Measurements from ENCODE around the gene PABPC1L. TPM values are rescaled to one million over a fixed set of nuclear protein-coding genes. Genes with fewer than 3 reads are reported as not detected.

PABPC1L gene
- total RNA-seq, 1 donor from 2014 or later: 51.8 TPM

DNA sequence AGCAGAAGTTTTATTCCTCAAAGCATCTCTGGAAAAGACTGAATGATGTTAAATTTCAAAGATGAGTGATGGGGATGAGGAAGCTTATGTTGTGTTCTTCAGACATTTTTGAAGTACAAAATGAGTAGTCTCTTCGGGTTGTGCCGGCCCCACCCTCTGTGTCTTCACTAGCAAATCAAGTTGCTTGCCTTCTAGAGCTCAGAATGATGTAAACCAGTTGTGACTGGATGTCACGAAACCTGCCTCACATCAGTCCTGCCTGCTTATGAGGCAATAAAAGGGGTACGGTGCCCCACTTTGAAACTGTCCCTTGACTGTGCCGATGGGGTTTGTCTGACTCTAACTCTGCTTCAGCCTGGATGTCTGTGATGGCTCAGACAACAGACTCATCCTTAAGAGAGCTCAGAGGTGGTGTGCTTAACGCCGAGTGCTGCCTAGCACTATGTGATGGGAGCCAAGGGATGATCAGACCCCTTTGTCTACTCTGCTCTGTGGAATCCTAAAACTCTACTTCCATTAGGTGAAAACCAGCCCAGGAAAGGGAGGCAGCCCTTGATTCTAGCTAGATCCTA, 31.3 kb downstream of the PABPC1L start:
- intact Hi-C loops (cut with micrococcal nuclease): no loop called here

DNA sequence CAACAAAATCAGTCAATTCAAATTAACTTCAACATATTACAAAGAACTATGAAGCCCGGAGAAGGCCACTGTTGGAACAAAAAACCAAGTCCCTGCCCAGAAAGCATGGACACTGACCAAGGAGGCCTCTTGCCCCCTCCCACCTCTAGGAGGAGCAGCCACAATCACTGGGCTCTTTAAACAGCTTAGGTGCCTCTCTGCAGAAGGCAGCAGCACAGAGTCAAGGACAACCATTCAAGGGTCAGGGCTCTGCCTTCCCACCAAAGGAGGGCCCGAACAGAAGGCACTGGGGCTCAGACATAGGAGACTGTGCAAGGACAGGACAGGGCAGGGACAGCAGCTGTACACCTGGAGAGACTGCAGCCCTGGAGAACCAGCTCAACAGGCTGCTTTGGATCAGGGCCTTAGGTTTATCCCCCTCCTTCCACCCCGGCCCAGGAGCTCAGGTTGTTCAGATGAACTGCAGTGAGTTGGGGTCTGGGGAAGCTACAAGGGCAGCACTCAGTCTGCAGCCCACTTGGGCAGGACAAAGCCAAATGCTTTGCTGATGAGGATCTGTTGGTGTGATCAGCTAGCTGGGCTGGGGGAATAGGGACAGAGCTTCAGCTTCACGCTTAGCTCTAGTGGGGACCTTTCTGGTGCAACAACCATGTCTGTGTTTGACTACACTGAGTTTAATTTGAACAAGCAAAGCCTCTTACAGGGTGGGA, 32.6 kb downstream of the PABPC1L start:
- intact Hi-C loops (cut with micrococcal nuclease): no loop called here

GRCh38 chr20:44943828-44944227, 34.0 kb downstream of the PABPC1L start:
- intact Hi-C loops (cut with micrococcal nuclease): no loop called here

- intact Hi-C loops (cut with micrococcal nuclease): no loop called here
These were observed 35.4 kb downstream of the PABPC1L start for GRCh38 chr20:44945261-44945660.

GRCh38 chr20:44946271-44946852, 36.5 kb downstream of the PABPC1L start:
- intact Hi-C loops (cut with micrococcal nuclease): no loop called here

DNA sequence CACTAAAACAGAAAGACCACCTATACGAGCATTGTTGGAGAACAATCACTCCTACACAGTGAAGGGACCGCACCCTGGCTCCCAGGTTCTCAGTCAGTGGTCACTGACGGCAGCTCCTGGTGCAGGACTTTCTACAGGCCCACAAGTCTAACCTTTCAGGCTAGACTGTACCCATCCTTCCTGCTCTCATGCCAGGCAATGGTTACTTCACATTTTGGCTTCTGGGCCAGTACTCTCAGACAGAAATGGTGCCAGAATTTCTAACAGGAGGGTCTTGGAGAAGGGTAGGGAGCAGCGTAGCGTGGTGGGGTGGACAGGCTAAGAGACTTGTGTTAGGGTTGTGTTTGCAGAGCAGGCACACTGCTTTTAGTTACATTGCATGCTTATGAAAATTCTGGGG, 38.2 kb downstream of the PABPC1L start:
- intact Hi-C loops (cut with micrococcal nuclease): no loop called here

GRCh38 chr20:44948513-44948912, 38.7 kb downstream of the PABPC1L start:
- intact Hi-C loops (cut with micrococcal nuclease): no loop called here

DNA sequence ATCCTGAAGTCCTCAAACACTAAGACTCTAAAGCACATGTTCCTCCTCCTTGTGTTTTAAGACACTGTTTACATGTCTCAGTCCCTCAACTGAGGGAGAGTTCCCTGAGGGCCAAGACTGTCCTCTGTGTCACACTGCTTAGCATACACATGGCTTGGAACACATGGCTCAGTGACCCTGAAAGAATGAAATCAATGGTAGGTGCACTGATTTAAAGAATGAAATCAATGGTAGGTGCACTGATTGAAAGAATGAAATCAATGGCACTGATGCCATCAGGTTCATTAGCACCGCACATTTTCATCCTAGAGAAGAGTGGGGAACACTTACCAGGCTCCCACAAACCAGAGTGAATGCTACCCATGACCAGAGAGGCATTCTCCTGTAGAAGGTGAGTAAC, 40.5 kb downstream of the PABPC1L start:
- intact Hi-C loops (cut with micrococcal nuclease): no loop called here

DNA sequence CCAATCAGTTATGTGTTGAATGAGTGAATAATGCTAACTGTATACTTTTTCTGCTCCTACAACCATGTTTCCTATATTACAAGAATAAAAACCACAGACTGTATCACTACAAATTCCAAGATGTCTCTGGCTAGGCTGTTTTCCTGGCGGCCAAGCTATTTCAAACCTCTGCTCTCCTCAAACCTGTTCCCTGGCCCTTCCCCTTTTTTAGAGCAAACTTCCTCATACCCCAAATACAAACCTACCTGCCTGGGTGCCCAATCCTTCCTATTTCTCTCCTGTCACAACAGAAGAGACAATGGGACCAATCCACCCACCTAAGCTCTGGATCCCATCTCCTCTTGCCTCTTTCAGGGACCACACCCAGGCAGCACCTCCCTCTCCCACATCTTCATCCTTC, 42.9 kb downstream of the PABPC1L start:
- intact Hi-C loops (cut with micrococcal nuclease): no loop called here

- intact Hi-C loops (cut with micrococcal nuclease): no loop called here
These were observed 44.4 kb downstream of the PABPC1L start for GRCh38 chr20:44954211-44954610.

GRCh38 chr20:44955270-44955669, 45.4 kb downstream of the PABPC1L start:
- intact Hi-C loops (cut with micrococcal nuclease): loop anchor here (5.0 kb wide), 1 partner anchor 37 kb away; no protein-coding TSS in a partner anchor

GRCh38 chr20:44956410-44956809, 46.5 kb downstream of the PABPC1L start:
- intact Hi-C loops (cut with micrococcal nuclease): loop anchor here (5.0 kb wide), 1 partner anchor 36 kb away; no protein-coding TSS in a partner anchor

DNA sequence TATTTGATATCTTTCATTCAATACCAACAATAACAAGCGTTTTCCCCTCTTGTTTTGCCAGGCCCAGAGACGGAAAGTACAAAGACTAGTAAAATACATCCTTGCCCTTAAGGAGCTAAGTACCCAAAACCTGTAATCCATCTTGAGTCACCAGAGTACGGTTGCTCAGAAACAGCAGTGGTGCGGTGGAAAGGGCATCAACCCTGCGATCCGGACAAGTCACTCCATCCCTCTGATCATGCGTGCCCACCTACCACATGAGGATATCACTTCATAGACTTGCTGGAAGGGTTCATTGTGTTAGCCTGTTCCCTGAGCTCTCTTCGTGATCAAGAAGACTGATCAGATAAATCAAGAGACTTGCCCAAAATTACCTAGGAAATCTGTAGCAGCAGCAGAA, 48.4 kb downstream of the PABPC1L start:
- intact Hi-C loops (cut with micrococcal nuclease): loop anchor here (5.0 kb wide), 1 partner anchor 34 kb away; no protein-coding TSS in a partner anchor

- intact Hi-C loops (cut with micrococcal nuclease): loop anchor here (1.0 to 5.0 kb wide), 2 partner anchors 8 to 33 kb away; no protein-coding TSS in a partner anchor
These were observed 49.3 kb downstream of the PABPC1L start for GRCh38 chr20:44959082-44959637.

DNA sequence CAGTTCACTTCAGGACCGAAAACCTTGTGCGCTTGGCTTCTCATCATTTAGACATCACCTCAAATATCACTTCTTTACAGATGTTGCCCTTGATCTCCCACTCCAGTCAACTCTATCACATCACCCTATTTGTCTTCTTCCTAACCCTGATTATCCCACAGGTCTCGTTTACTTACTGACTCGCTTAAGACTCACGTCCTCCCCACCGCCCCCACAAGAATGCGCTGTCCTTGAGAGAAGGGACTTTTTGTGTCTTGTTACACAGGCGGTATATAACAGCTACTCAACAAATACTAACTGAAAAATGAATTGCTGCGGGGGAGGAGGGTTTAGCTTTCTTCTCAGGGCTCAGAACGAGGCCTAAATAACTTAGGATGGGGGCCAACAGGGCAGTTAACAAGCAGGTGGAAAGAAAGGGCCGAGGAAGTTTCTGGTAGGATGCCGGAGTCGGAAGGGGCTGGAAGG, 49.8 kb downstream of the PABPC1L start:
- intact Hi-C loops (cut with micrococcal nuclease): loop anchor here (1.0 to 10.0 kb wide), 11 partner anchors 8 to 1725 kb away; partner anchors contain the start of genes DNTTIP1, ELMO2, PABPC1L and TP53RK

DNA sequence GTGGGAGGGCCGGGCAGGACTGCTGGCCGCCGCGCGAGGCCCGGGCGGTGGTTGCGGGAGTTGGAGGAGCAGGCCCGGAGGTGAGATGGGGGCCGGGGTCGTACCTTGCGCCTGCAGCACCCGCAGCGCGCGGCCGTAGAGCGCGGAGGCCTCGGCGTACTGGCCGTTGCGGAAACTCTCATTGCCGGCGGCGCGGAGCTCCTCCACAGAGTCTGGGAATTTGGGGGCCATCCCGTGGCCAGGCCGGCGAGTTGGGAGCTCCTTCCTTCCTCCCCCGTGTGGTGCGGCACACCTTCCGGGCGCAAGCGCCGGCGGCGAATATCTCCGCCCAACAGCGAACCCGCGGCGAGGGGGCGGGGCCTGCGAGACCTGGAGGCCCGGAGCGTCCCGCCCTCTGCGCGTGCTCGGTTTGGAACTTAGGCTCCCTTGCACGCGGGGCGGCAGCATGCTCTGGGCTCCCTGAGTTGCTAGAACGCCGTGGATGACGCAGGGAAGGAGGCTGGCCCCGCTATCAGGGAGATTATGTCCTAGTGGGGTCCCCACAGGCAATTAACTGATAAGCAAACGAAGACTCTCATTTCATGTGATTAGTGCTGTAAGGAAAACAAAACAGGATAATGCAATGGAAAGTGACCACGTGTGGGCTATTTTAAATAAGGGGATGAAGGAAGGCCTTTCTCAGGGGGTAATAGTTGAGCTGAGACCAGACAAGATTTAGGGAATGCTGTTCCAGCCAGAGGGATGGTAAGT, 50.4 kb downstream of the PABPC1L start, which contains the start of gene TOMM34:
TOMM34 (minus strand) TSS at position 295 of the 750 bp plus-strand sequence; CDS start at position 231, 64 bp downstream.
- intact Hi-C loops (cut with micrococcal nuclease): loop anchor here (1.0 to 10.0 kb wide), 9 partner anchors 11 to 1725 kb away; partner anchors contain the start of genes DNTTIP1, ELMO2, PABPC1L and TP53RK

DNA sequence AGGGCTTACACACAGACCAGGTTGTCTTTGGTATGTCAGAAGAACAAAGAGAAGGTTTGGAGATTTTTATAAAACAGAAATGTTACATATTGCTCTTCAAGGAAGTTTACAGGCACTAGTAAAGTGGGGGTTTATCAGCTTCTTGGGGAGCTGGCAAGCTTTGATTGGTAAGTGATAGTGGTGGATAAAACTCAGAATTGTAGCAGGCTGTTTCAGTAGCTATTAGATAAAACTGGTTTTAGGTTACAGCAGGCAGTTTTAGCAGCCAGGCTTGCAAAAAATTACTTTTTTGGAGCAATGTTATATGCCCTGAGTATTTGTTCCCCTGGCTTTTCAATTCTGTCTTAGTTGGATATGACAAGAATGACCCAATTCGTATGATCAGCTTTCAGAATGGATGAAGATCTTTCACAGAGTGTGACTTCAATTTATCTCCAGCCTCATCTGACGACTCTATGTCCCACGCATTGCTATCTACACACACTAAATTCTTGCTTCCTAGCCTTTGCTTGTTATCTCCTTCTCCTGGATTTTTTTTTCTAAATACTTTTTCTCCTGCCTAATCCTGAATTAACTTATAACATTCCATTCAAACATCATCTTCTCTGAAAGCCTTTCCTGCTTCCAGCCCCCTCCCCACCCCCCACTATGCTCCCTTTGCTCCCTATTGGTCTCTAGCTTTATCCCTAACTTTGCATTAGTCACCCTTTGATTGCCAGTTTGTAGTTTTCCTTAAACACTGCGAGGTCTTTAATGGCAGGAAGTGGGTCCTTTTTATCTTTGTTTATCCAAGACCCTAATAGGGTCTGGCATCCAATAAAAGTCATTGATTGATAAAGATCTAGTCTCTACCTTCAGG, 51.4 kb downstream of the PABPC1L start:
- intact Hi-C loops (cut with micrococcal nuclease): loop anchor here (2.0 to 10.0 kb wide), 3 partner anchors 136 to 1724 kb away; partner anchors contain the start of genes DNTTIP1, TP53RK and WFDC3

GRCh38 chr20:44961870-44962267, 52.0 kb downstream of the PABPC1L start:
- intact Hi-C loops (cut with micrococcal nuclease): loop anchor here (2.0 to 10.0 kb wide), 3 partner anchors 135 to 1723 kb away; partner anchors contain the start of genes DNTTIP1, TP53RK and WFDC3

DNA sequence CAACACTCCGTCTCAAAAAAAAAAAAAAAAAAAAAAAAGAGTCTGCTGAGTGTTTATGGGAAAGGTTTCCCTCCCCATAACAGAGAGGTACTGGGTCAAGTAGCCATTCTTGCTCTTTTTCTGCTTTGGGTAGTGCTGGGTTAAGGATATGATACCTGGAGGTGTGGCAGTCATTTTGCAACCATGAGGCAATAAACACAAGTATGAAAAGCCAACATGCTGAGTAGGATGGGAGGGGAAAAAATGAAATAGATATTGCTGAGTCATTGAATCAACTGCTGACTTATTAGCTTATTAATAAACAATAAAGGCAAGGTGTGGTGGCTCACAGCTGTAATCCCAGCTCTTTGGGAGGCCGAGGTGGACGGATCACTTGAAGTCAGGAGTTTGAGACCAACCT, 52.6 kb downstream of the PABPC1L start:
- intact Hi-C loops (cut with micrococcal nuclease): loop anchor here (5.0 to 10.0 kb wide), 2 partner anchors 135 to 1722 kb away; partner anchors contain the start of gene TP53RK

Measured in T-helper 1 cell treated with Interleukin-12 subunit alpha and Interleukin-12 subunit beta and Interleukin-4 antibody, amounts not matched to agents 30 ng/mL and 1 ng/mL, for 36 hours (primary cell).